NCI-H2081 treated with DMSO at 0.1 percent for 48 hours (cell line): ENCODE results near the gene IL5RA.

Experiments
- DNase-seq: peaks from one replicate; lab custom pipeline; 2025; lab: John Stamatoyannopoulos, UW

IL5RA gene

GRCh38 chr3:3110299-3110630 lies at the start of gene IL5RA:
IL5RA (minus strand) TSS chr3:3110374; CDS start chr3:3104984, 5,390 bp downstream.
- no peak for DNase-seq

GRCh38 chr3:3157484-3157883 lies 47.3 kb upstream of the IL5RA start:
- no peak for DNase-seq

GRCh38 chr3:3154879-3155610 lies 44.9 kb upstream of the IL5RA start:
- no peak for DNase-seq

- no peak for DNase-seq
Observed at GRCh38 chr3:3151513-3151912, 41.3 kb upstream of the IL5RA start.

- no peak for DNase-seq
Observed at GRCh38 chr3:3149560-3149959, 39.4 kb upstream of the IL5RA start.

GRCh38 chr3:3145831-3146230 lies 35.7 kb upstream of the IL5RA start:
- no peak for DNase-seq

GRCh38 chr3:3141939-3142338 lies 31.8 kb upstream of the IL5RA start:
- no peak for DNase-seq

GRCh38 chr3:3137526-3137925 lies 27.4 kb upstream of the IL5RA start:
- no peak for DNase-seq

GRCh38 chr3:3134750-3135448 lies 24.7 kb upstream of the IL5RA start:
- DNase-seq, result no peak

GRCh38 chr3:3133500-3133899 lies 23.3 kb upstream of the IL5RA start:
- no peak for DNase-seq

- no peak for DNase-seq
Observed at GRCh38 chr3:3129579-3129978, 19.4 kb upstream of the IL5RA start.

GRCh38 chr3:3127432-3128010 lies 17.3 kb upstream of the IL5RA start:
- no peak for DNase-seq

GRCh38 chr3:3126477-3127431 lies 16.6 kb upstream of the IL5RA start, which contains the start of gene TRNT1:
TRNT1 (plus strand) TSS chr3:3126940; CDS start chr3:3129041, 2,101 bp downstream.
- DNase-seq, result no peak

- DNase-seq, result no peak
Observed at GRCh38 chr3:3125977-3126376, 15.8 kb upstream of the IL5RA start.

GRCh38 chr3:3119393-3119851 lies 9.2 kb upstream of the IL5RA start:
- DNase-seq, result no peak

- DNase-seq, result no peak
Observed at GRCh38 chr3:3117651-3118050, 7.5 kb upstream of the IL5RA start.

GRCh38 chr3:3113042-3113709 lies 3.0 kb upstream of the IL5RA start:
- DNase-seq, result no peak

- no peak for DNase-seq
Observed at GRCh38 chr3:3110749-3111361, 681 bp upstream of the IL5RA start.

GRCh38 chr3:3109407-3110298 lies 521 bp downstream of the IL5RA start:
- no peak for DNase-seq

GRCh38 chr3:3107858-3108257 lies 2.3 kb downstream of the IL5RA start:
- no peak for DNase-seq
